ENCODE data around the gene ZNF682. TPM values are rescaled to one million over a fixed set of nuclear protein-coding genes. Genes with fewer than 3 reads are reported as not detected.
A peak's percentile ranks its signal among the peaks of the same experiment; 100 is the strongest.
"Not testable (repeated sequence)": the region's sequence is repeated elsewhere in the genome, so short reads cannot be mapped to it uniquely, and the experiment has no call there.

ZNF682 gene
- total RNA-seq, 2 donors from 2014 or later, result 28.5 to 29.3 TPM

GRCh38 chr19:20077791-20078463 is 38.6 kb upstream of the ZNF682 start, which contains the start of gene ZNF90:
TSS of gene ZNF90 (plus strand) at chr19:20078000. CDS start at chr19:20078133, 133 bp downstream.
- H3K27ac Mint-ChIP-seq, result peak within 1 kb of the TSS; percentile 98
- peak within 1 kb of the TSS; percentile 99 for H3K4me3 Mint-ChIP-seq
- peak; percentile 36 for TF ChIP-seq CTCF (conservative IDR thresholded peaks at IDR 0.05)
- Histone ChIP-seq H3K36me3 (ENCODE audit: control insufficient read depth, insufficient read depth, low read length) (peaks cover 24% of the 10 kb centered on the region), H3K27me3 (ENCODE audit: control insufficient read depth, insufficient read depth, low read length, poor library complexity, severe bottlenecking) (no peaks in the 10 kb centered on the region), H3K9me3 (ENCODE audit: control insufficient read depth, low read length) (peaks cover 13% of the 10 kb centered on the region), H3K9ac (ENCODE audit: extremely low read depth, low read length, poor library complexity, severe bottlenecking) (peak within 1 kb of the TSS; percentile 89), H3K27ac (ENCODE audit: low read depth, low read length) (peak within 1 kb of the TSS; percentile 94), H3K4me3 (ENCODE audit: low read length) (peak within 1 kb of the TSS; percentile 87), H3K4me1 (ENCODE audit: control insufficient read depth, insufficient read depth, low read length) (peaks cover 3% of the 10 kb centered on the region)
- peak; percentile 98 for DNase-seq
- peaks cover 29% of the 10 kb centered on the region for H3K4me1 Mint-ChIP-seq
- 0 to 1% methylated on average over 10 to 28 of the region's 28 CpGs for WGBS, 2 experiments (ENCODE audit: insufficient coverage in 1 of 2, insufficient read length in 1 of 2)
- peaks cover 8% of the 10 kb centered on the region for H3K9me3 Mint-ChIP-seq
- no peaks in the 10 kb centered on the region for H3K27me3 Mint-ChIP-seq (ENCODE audit: insufficient read depth)
- peaks cover 33% of the 10 kb centered on the region for H3K36me3 Mint-ChIP-seq (ENCODE audit: low read depth)

GRCh38 chr19:20072936-20073335 is 33.6 kb upstream of the ZNF682 start:
- peaks cover 22% of the 10 kb centered on the region for H3K36me3 Mint-ChIP-seq (ENCODE audit: low read depth)
- H3K4me3 Mint-ChIP-seq, result no peak overlapping the region
- no peak for TF ChIP-seq CTCF (conservative IDR thresholded peaks at IDR 0.05)
- Histone ChIP-seq H3K27ac (ENCODE audit: low read depth, low read length) (no peak overlapping the region), H3K4me3 (ENCODE audit: low read length) (no peak overlapping the region), H3K27me3 (ENCODE audit: control insufficient read depth, insufficient read depth, low read length, poor library complexity, severe bottlenecking) (no peaks in the 10 kb centered on the region), H3K9ac (ENCODE audit: extremely low read depth, low read length, poor library complexity, severe bottlenecking) (no peak overlapping the region), H3K36me3 (ENCODE audit: control insufficient read depth, insufficient read depth, low read length) (no peaks in the 10 kb centered on the region), H3K4me1 (ENCODE audit: control insufficient read depth, insufficient read depth, low read length) (no peaks in the 10 kb centered on the region), H3K9me3 (ENCODE audit: control insufficient read depth, low read length) (peaks cover 32% of the 10 kb centered on the region)
- H3K4me1 Mint-ChIP-seq, result peaks cover 26% of the 10 kb centered on the region
- H3K27me3 Mint-ChIP-seq (ENCODE audit: insufficient read depth), result no peaks in the 10 kb centered on the region
- peaks cover 43% of the 10 kb centered on the region for H3K9me3 Mint-ChIP-seq
- H3K27ac Mint-ChIP-seq, result no peak overlapping the region
- 96% methylated on average over 5 of the region's 5 CpGs; no CpG with 5 or more reads in 1 of the 2 experiments for WGBS, 2 experiments (ENCODE audit: insufficient coverage in 1 of 2, insufficient read length in 1 of 2)
- DNase-seq, result no peak

- TF ChIP-seq CTCF (conservative IDR thresholded peaks at IDR 0.05), result no peak
- no peak overlapping the region for H3K27ac Mint-ChIP-seq
- no peaks in the 10 kb centered on the region for H3K27me3 Mint-ChIP-seq (ENCODE audit: insufficient read depth)
- peaks cover 31% of the 10 kb centered on the region for H3K9me3 ChIP-seq (ENCODE audit: control insufficient read depth, low read length)
- no peak for DNase-seq
- peak overlapping the region; percentile 59 for H3K4me3 ChIP-seq (ENCODE audit: low read length)
- 75 to 82% methylated on average over 1 to 2 of the region's 2 CpGs for WGBS, 2 experiments (ENCODE audit: insufficient coverage in 1 of 2, insufficient read length in 1 of 2)
- peak overlapping the region; percentile 28 for H3K4me3 Mint-ChIP-seq
- H3K4me1 ChIP-seq (ENCODE audit: control insufficient read depth, insufficient read depth, low read length), result peaks cover 7% of the 10 kb centered on the region
- H3K4me1 Mint-ChIP-seq, result peaks cover 42% of the 10 kb centered on the region
- no peak overlapping the region for H3K27ac ChIP-seq (ENCODE audit: low read depth, low read length)
- peaks cover 44% of the 10 kb centered on the region for H3K9me3 Mint-ChIP-seq
- no peak overlapping the region for H3K9ac ChIP-seq (ENCODE audit: extremely low read depth, low read length, poor library complexity, severe bottlenecking)
- H3K36me3 Mint-ChIP-seq (ENCODE audit: low read depth), result peaks cover 22% of the 10 kb centered on the region
- no peaks in the 10 kb centered on the region for H3K36me3 ChIP-seq (ENCODE audit: control insufficient read depth, insufficient read depth, low read length)
- no peaks in the 10 kb centered on the region for H3K27me3 ChIP-seq (ENCODE audit: control insufficient read depth, insufficient read depth, low read length, poor library complexity, severe bottlenecking)
Observed at GRCh38 chr19:20070691-20071090, 31.4 kb upstream of the ZNF682 start.

GRCh38 chr19:20068559-20068958 is 29.3 kb upstream of the ZNF682 start:
- H3K27me3 ChIP-seq (ENCODE audit: control insufficient read depth, insufficient read depth, low read length, poor library complexity, severe bottlenecking); H3K4me1 ChIP-seq (ENCODE audit: control insufficient read depth, insufficient read depth, low read length); H3K27me3 Mint-ChIP-seq (ENCODE audit: insufficient read depth); H3K36me3 ChIP-seq (ENCODE audit: control insufficient read depth, insufficient read depth, low read length): not testable (repeated sequence)
- peak; percentile 61 for DNase-seq
- Histone ChIP-seq H3K9me3 (ENCODE audit: control insufficient read depth, low read length) (peaks cover 35% of the 10 kb centered on the region), H3K27ac (ENCODE audit: low read depth, low read length) (peak overlapping the region; percentile 46), H3K9ac (ENCODE audit: extremely low read depth, low read length, poor library complexity, severe bottlenecking) (peak overlapping the region; percentile 66), H3K4me3 (ENCODE audit: low read length) (peak overlapping the region; percentile 76)
- Mint-ChIP-seq H3K36me3 (ENCODE audit: low read depth) (peaks cover 25% of the 10 kb centered on the region), H3K4me1 (peaks cover 42% of the 10 kb centered on the region), H3K9me3 (peaks cover 57% of the 10 kb centered on the region), H3K27ac (peak overlapping the region; percentile 94), H3K4me3 (peak overlapping the region; percentile 55)
- 21 to 36% methylated on average over 7 of the region's 7 CpGs for WGBS, 2 experiments (ENCODE audit: insufficient coverage in 1 of 2, insufficient read length in 1 of 2)
